GM23338 (cell line): ENCODE measurements around the gene SRRM2. TPM values are rescaled to one million over a fixed set of nuclear protein-coding genes. Genes with fewer than 3 reads are reported as not detected.

ENCODE experiments used
- ATAC-seq: fragments of 200-7000 bp; cut with Tn5 transposase; 3 replicates; pipeline ENCODE4 v1.9.1; 2020
- DNase-seq: peaks from one replicate; pipeline ENCODE4 v3.0.0-alpha.2; 2015; ENCODE audit warnings: low spot score
- H2AFZ ChIP-seq: fragments of 200-600 bp; sonication (generic); 2 replicates; pipeline ENCODE4 v1.8.0; 2016; ENCODE audit warnings: antibody characterized with exemption, mild to moderate bottlenecking, moderate library complexity
- H3F3A ChIP-seq: fragments of 200-600 bp; sonication (generic); replicated peaks from 2 replicates; pipeline ENCODE4 v1.8.0; 2017; ENCODE audit warnings: antibody characterized with exemption, mixed run types, low read depth
- H3K27ac ChIP-seq: fragments of 200-600 bp; sonication (generic); 2 replicates; pipeline ENCODE4 v1.6.1; 2016; ENCODE audit warnings: low read depth
- H3K27me3 ChIP-seq: fragments of 200-600 bp; sonication (generic); 2 replicates; pipeline ENCODE4 v1.8.0; 2016; ENCODE audit warnings: mild to moderate bottlenecking, mixed run types, moderate library complexity; ENCODE audit not compliant: insufficient read depth
- H3K36me3 ChIP-seq: fragments of 200-600 bp; sonication (generic); 2 replicates; pipeline ENCODE4 v1.8.0; 2016; ENCODE audit warnings: mild to moderate bottlenecking; ENCODE audit not compliant: insufficient read depth
- H3K4me1 ChIP-seq: fragments of 200-600 bp; sonication (generic); 2 replicates; pipeline ENCODE4 v1.8.0; 2016; ENCODE audit warnings: mild to moderate bottlenecking, moderate library complexity; ENCODE audit not compliant: insufficient read depth
- H3K4me2 ChIP-seq: fragments of 200-600 bp; sonication (generic); 2 replicates; pipeline ENCODE4 v1.7.1; 2017; ENCODE audit warnings: mixed run types
- H3K4me3 ChIP-seq: fragments of 200-600 bp; sonication (generic); 2 replicates; pipeline ENCODE4 v1.6.1; 2016; ENCODE audit warnings: mixed run types
- H3K79me2 ChIP-seq: fragments of 200-600 bp; sonication (generic); replicated peaks from 2 replicates; pipeline ENCODE4 v1.8.0; 2017; ENCODE audit warnings: mild to moderate bottlenecking; ENCODE audit not compliant: insufficient read depth
- H3K9me2 ChIP-seq: fragments of 200-600 bp; sonication (generic); 2 replicates; pipeline ENCODE4 v1.8.0; 2017; ENCODE audit not compliant: insufficient read depth
- H4K20me1 ChIP-seq: fragments of 200-600 bp; sonication (generic); replicated peaks from 2 replicates; pipeline ENCODE4 v1.8.0; 2017; ENCODE audit warnings: mild to moderate bottlenecking; ENCODE audit not compliant: insufficient read depth
- H3K27ac Mint-ChIP-seq: 2 replicates; pipeline ENCODE4 v1.8.0; 2020; ENCODE audit warnings: inconsistent platforms, mild to moderate bottlenecking, moderate library complexity, mixed read lengths
- H3K27me3 Mint-ChIP-seq: 3 replicates; pipeline ENCODE4 v1.8.0; 2022; ENCODE audit warnings: low read depth, mild to moderate bottlenecking, moderate library complexity, mixed read lengths, inconsistent platforms; ENCODE audit not compliant: insufficient read depth, poor library complexity
- H3K36me3 Mint-ChIP-seq: 3 replicates; pipeline ENCODE4 v1.8.0; 2021; ENCODE audit warnings: low read depth, mild to moderate bottlenecking, inconsistent platforms, moderate library complexity, mixed read lengths
- H3K4me1 Mint-ChIP-seq: 3 replicates; pipeline ENCODE4 v1.8.0; 2020; ENCODE audit warnings: mild to moderate bottlenecking, inconsistent platforms, mixed read lengths
- H3K4me3 Mint-ChIP-seq: 3 replicates; pipeline ENCODE4 v1.8.0; 2021; ENCODE audit warnings: moderate library complexity, mild to moderate bottlenecking, inconsistent platforms, mixed read lengths
- H3K9me3 Mint-ChIP-seq: 3 replicates; pipeline ENCODE4 v1.8.0; 2020; ENCODE audit warnings: moderate library complexity, mild to moderate bottlenecking, inconsistent platforms, mixed read lengths
- EZH2phosphoT487 ChIP-seq: fragments of 200-600 bp; sonication (generic); IDR thresholded peaks from one replicate; pipeline ENCODE4 v1.8.1; 2018; ENCODE audit warnings: antibody characterized with exemption; ENCODE audit not compliant: unreplicated experiment
- JUNB ChIP-seq: IDR thresholded peaks from one replicate; pipeline ENCODE4 v1.6.1; 2016; ENCODE audit warnings: antibody characterized with exemption; ENCODE audit not compliant: unreplicated experiment
- POLR2AphosphoS5 ChIP-seq: IDR thresholded peaks from 2 replicates; pipeline ENCODE4 v1.6.1; 2016; ENCODE audit warnings: antibody characterized with exemption, low read depth
- ZNF331 ChIP-seq: fragments of 250-450 bp; sonication (Bioruptor Pico); IDR thresholded peaks from 2 replicates; pipeline ENCODE4 v1.5.0; 2020; ENCODE audit warnings: low read depth, mild to moderate bottlenecking, moderate library complexity
- ZNF462 ChIP-seq: fragments of 250-450 bp; sonication (Bioruptor Pico); IDR thresholded peaks from 2 replicates; pipeline ENCODE4 v1.5.0; 2020; ENCODE audit warnings: mild to moderate bottlenecking, moderate library complexity
- polyA plus RNA-seq: library from polyadenylated mRNA; unstranded; fragments of >200 nt; fragmentation: Nextera tagmentation; extraction: Ambion mirVana; gene quantifications from 2 replicates; pipeline ENCODE4 v1.2.1, GENCODE V29; 2016
- total RNA-seq: library from RNA; depleted of rRNA; stranded (reverse); fragments of >200 nt; shearing (Covaris generic); gene quantifications from 2 replicates; pipeline ENCODE4 v1.2.3, GENCODE V29; 2014

Gene SRRM2
- total and polyA plus RNA-seq, 2 experiments from 2014 or later: 308 to 893 TPM

GRCh38 chr16:2761886-2762583 is 9.6 kb downstream of the SRRM2 start:
- no peak overlapping the region for H2AFZ ChIP-seq
- no peak overlapping the region for H3K4me2 ChIP-seq
- TF ChIP-seq EZH2phosphoT487: no peak
- peak; percentile 32; the same call in 1 of the 2 replicates for TF ChIP-seq ZNF462 (CRISPR knock-in tag)
- TF ChIP-seq ZNF331: no peak
- peaks cover 97% of the 10 kb centered on the region for H3K79me2 ChIP-seq
- Mint-ChIP-seq H3K9me3 (peaks cover 59% of the 10 kb centered on the region), H3K4me3 (no peak overlapping the region; the same call in 2 of the 3 replicates), H3K27ac (no peak overlapping the region), H3K36me3 (peaks cover 100% of the 10 kb centered on the region), H3K4me1 (peaks cover 2% of the 10 kb centered on the region; the same call in 1 of the 3 replicates), H3K27me3 (peaks cover 53% of the 10 kb centered on the region)
- no peak for DNase-seq
- H3K27ac ChIP-seq: no peak overlapping the region
- H3F3A ChIP-seq: peaks cover 74% of the 10 kb centered on the region
- ATAC-seq: no peak
- H3K36me3 ChIP-seq: peaks cover 94% of the 10 kb centered on the region
- H4K20me1 ChIP-seq: peaks cover 41% of the 10 kb centered on the region
- peaks cover 9% of the 10 kb centered on the region for H3K27me3 ChIP-seq
- peaks cover 39% of the 10 kb centered on the region for H3K9me2 ChIP-seq
- no peak overlapping the region for H3K4me3 ChIP-seq
- no peaks in the 10 kb centered on the region for H3K4me1 ChIP-seq

- H3K36me3 Mint-ChIP-seq: peaks cover 100% of the 10 kb centered on the region
- ATAC-seq (no peak), DNase-seq (no peak)
- no peak overlapping the region; the same call in 2 of the 3 replicates for H3K4me3 Mint-ChIP-seq
- peaks cover 74% of the 10 kb centered on the region for H3F3A ChIP-seq
- peaks cover 4% of the 10 kb centered on the region for H3K4me1 Mint-ChIP-seq
- peaks cover 9% of the 10 kb centered on the region for H3K27me3 ChIP-seq
- no peak overlapping the region for H3K4me2 ChIP-seq
- H3K4me3 ChIP-seq: no peak overlapping the region
- H3K27me3 Mint-ChIP-seq: peaks cover 50% of the 10 kb centered on the region
- peaks cover 97% of the 10 kb centered on the region for H3K36me3 ChIP-seq
- H2AFZ ChIP-seq: no peak overlapping the region
- no peaks in the 10 kb centered on the region for H3K4me1 ChIP-seq
- peaks cover 39% of the 10 kb centered on the region for H3K9me2 ChIP-seq
- peaks cover 97% of the 10 kb centered on the region for H3K79me2 ChIP-seq
- no peak overlapping the region for H3K27ac Mint-ChIP-seq
- H3K9me3 Mint-ChIP-seq: peaks cover 59% of the 10 kb centered on the region
- H3K27ac ChIP-seq: no peak overlapping the region
- H4K20me1 ChIP-seq: peaks cover 35% of the 10 kb centered on the region
- TF ChIP-seq ZNF462 (CRISPR knock-in tag): no peak
- TF ChIP-seq EZH2phosphoT487: no peak
- TF ChIP-seq POLR2AphosphoS5: no peak
- no peak for TF ChIP-seq JUNB
Measured at GRCh38 chr16:2762711-2763110, 10.3 kb downstream of the SRRM2 start.
